ENCODE results near the gene LEP. TPM values are rescaled to one million over a fixed set of nuclear protein-coding genes. Genes with fewer than 3 reads are reported as not detected.

The LEP gene
- total and polyA plus RNA-seq, 9 donors, result 0.01 to 0.87 (median 0.15) TPM; not detected in 4

DNA sequence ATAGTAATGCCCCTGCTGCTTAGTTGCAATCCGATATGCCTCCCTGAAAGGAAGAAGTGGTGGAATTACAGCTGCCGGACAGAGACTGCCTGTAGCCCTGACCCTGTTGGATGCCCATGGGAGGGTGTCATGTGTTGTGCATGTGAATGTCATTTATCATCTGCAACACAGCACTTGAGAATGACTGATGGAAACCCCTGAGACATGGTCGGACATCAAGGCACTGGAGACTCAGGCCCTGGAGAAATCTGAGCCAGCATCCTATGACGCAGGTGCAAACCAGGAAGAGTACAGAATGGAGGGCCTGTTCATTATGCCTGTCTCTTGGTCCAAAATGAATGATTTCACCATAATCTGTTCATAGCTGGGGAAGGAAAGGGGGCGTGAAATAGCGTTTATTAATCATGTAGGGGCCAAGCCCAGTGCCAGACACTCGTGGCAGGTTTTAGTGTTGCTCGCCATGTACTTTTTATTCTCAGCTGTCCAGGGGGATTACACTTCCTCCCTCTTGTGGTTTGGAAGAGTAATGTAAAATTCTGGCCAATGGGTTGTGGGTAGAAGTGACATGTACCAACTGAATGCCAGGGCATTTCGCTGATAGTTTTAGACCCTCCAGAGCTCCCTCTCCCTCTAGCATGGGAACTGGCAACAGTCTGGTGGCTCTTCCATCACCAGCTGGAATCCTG, 23.0 kb upstream of the LEP start:
- Histone ChIP-seq H3K4me3 (no peak overlapping the region), H3K27me3 (no peaks in the 10 kb centered on the region), H3K9me3 (no peaks in the 10 kb centered on the region), H3K27ac (no peak overlapping the region), H3K4me1 (ENCODE audit: insufficient read depth) (no peaks in the 10 kb centered on the region), H3K36me3 (no peaks in the 10 kb centered on the region)
- 70 to 84% (median 82%) methylated on average over 9 of the region's 9 CpGs for WGBS, 3 donors
- DNase-seq, result no peak
- TF ChIP-seq EP300 (IDR thresholded peaks at IDR 0.05) (no peak), POLR2A (IDR thresholded peaks at IDR 0.05) (no peak)
- TF ChIP-seq, protein P1, sequence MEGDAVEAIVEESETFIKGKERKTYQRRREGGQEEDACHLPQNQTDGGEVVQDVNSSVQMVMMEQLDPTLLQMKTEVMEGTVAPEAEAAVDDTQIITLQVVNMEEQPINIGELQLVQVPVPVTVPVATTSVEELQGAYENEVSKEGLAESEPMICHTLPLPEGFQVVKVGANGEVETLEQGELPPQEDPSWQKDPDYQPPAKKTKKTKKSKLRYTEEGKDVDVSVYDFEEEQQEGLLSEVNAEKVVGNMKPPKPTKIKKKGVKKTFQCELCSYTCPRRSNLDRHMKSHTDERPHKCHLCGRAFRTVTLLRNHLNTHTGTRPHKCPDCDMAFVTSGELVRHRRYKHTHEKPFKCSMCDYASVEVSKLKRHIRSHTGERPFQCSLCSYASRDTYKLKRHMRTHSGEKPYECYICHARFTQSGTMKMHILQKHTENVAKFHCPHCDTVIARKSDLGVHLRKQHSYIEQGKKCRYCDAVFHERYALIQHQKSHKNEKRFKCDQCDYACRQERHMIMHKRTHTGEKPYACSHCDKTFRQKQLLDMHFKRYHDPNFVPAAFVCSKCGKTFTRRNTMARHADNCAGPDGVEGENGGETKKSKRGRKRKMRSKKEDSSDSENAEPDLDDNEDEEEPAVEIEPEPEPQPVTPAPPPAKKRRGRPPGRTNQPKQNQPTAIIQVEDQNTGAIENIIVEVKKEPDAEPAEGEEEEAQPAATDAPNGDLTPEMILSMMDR (IDR thresholded peaks at IDR 0.05), result no peak
- intact Hi-C loops (cut with DNase I), result loop anchor here in 1 of 4 donors (10.0 kb wide), 2 partner anchors 513 to 603 kb away; partner anchors contain the start of gene PAX4

DNA sequence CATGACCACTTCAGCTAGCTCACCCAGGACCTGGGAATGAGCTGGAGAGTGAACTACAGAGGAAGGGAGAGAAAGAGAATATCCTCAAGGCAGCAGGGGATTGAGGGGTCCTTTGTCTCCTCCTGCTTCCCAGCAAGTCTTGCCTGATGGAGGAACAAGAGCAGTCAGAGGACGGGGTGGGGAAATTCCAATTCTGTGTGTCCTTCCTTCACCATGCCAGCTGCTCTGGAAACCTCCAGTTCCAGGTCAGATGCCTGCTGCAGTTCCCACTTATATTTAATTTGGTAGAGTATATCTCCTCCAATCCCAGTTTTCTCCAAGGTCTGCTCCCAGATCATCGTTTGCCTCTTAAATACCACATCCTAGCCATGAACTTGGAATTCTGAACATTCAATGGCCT, 21.4 kb upstream of the LEP start:
- Histone ChIP-seq H3K4me3 (no peak overlapping the region), H3K27ac (no peak overlapping the region), H3K9me3 (no peaks in the 10 kb centered on the region), H3K27me3 (no peaks in the 10 kb centered on the region), H3K36me3 (no peaks in the 10 kb centered on the region), H3K4me1 (ENCODE audit: insufficient read depth) (no peaks in the 10 kb centered on the region)
- intact Hi-C loops (cut with DNase I), result loop anchor here in 1 of 4 donors (10.0 kb wide), 2 partner anchors 515 to 605 kb away; partner anchors contain the start of gene PAX4
- DNase-seq, result no peak
- TF ChIP-seq EP300 (IDR thresholded peaks at IDR 0.05) (no peak), POLR2A (IDR thresholded peaks at IDR 0.05) (no peak)
- TF ChIP-seq, protein P1 (IDR thresholded peaks at IDR 0.05), result no peak
- WGBS, 3 donors, result 72 to 84% (median 76%) methylated on average over 2 of the region's 2 CpGs

DNA sequence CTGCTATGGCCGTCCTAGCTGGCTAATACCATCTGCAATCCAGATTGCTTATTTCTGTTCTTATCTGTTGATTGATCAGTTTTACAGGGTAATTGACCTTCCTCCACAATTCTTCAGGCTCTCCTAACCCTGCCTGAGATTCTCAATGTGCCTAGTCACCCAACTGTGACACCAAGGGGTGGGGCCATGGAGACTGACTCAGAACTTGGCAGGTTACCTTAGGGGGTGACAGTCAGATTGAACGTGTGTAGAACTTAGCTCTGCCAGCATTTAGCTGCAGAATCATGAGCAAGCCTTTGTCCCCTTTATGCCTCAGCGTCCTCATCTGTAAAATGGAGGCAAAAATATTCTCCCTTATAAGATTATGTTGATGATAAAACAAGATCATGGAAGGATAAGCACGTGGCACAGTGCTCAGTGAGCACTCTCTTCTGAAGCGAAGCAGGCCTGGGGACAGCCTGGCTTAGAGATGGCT, 19.1 kb upstream of the LEP start:
- H3K4me1 ChIP-seq (ENCODE audit: insufficient read depth), result no peaks in the 10 kb centered on the region
- no peaks in the 10 kb centered on the region for H3K9me3 ChIP-seq
- no peaks in the 10 kb centered on the region for H3K36me3 ChIP-seq
- H3K4me3 ChIP-seq, result no peak overlapping the region
- WGBS, 3 donors, result 57 to 70% (median 58%) methylated on average over 5 of the region's 5 CpGs
- intact Hi-C loops (cut with DNase I), result no loop called here
- no peaks in the 10 kb centered on the region for H3K27me3 ChIP-seq
- no peak for DNase-seq
- TF ChIP-seq, protein P1 (IDR thresholded peaks at IDR 0.05), result no peak
- no peak for TF ChIP-seq EP300 (IDR thresholded peaks at IDR 0.05)
- no peak for TF ChIP-seq POLR2A (IDR thresholded peaks at IDR 0.05)
- no peak overlapping the region for H3K27ac ChIP-seq

- intact Hi-C loops (cut with DNase I), result no loop called here
- Histone ChIP-seq H3K27me3 (no peaks in the 10 kb centered on the region), H3K27ac (no peak overlapping the region), H3K36me3 (no peaks in the 10 kb centered on the region), H3K4me3 (no peak overlapping the region), H3K9me3 (no peaks in the 10 kb centered on the region), H3K4me1 (ENCODE audit: insufficient read depth) (no peaks in the 10 kb centered on the region)
- 82 to 89% (median 85%) methylated on average over 2 of the region's 2 CpGs for WGBS, 3 donors
- no peak for DNase-seq
- no peak for TF ChIP-seq POLR2A (IDR thresholded peaks at IDR 0.05)
These were observed 14.7 kb upstream of the LEP start for GRCh38 chr7:128226132-128226980.
